GM12878 (cell line): Measurements from ENCODE around the gene DUSP11. TPM values are rescaled to one million over a fixed set of nuclear protein-coding genes. Genes with fewer than 3 reads are reported as not detected.

Experiments used
- CBFB ChIP-seq: IDR thresholded peaks from 2 replicates; pipeline ENCODE4 v1.6.1; 2016; ENCODE audit warnings: antibody characterized with exemption, low read depth
- CHD1 ChIP-seq: IDR thresholded peaks from 2 replicates; pipeline ENCODE4 v1.6.1; 2012; ENCODE audit warnings: low read depth, low read length, improper control_type of control experiment
- CTCF ChIP-seq, 3 experiments: IDR thresholded peaks in 2 of 3; conservative IDR thresholded peaks in 1 of 3; 2 replicates each; pipeline ENCODE4 v1.5.1; 2011; ENCODE audit warnings: low read depth in 3 of 3, low read length in 3 of 3, mild to moderate bottlenecking in 3 of 3, control low read depth in 2 of 3, moderate library complexity in 2 of 3, inconsistent platforms in 1 of 3, mixed read lengths in 1 of 3; ENCODE audit not compliant: control insufficient read depth in 2 of 3, insufficient read depth in 1 of 3; ENCODE audit errors: extremely low read depth in 1 of 3
- NBN ChIP-seq: fragments of 450-650 bp; IDR thresholded peaks from 2 replicates; pipeline ENCODE4 v1.6.1; 2016
- NKRF ChIP-seq: fragments of 450-650 bp; conservative IDR thresholded peaks from 2 replicates; pipeline ENCODE4 v1.6.1; 2017; ENCODE audit warnings: mild to moderate bottlenecking, moderate library complexity
- RAD51 ChIP-seq: fragments of 450-650 bp; IDR thresholded peaks from 2 replicates; pipeline ENCODE4 v1.6.1; 2016; ENCODE audit warnings: moderate library complexity, mild to moderate bottlenecking, inconsistent platforms
- TCF3 ChIP-seq: IDR thresholded peaks from 2 replicates; pipeline ENCODE4 v1.6.1; 2012; ENCODE audit warnings: low read depth, mild to moderate bottlenecking, low read length, borderline replicate concordance; ENCODE audit not compliant: insufficient read depth
- ZBED1 ChIP-seq: IDR thresholded peaks from 2 replicates; pipeline ENCODE4 v1.6.1; 2016; ENCODE audit warnings: borderline replicate concordance
- polyA plus RNA-seq, 11 experiments: library from polyadenylated mRNA; depleted of rRNA in 4 of 11; unstranded in 6 of 11; stranded (reverse) in 5 of 11; fragments of >200 nt; fragmentation: Nextera tagmentation in 4 of 11; fragmentation: Illumina TruSeq in 1 of 11; extraction: Ambion mirVana in 4 of 11; extraction: Trizol in 1 of 11; gene quantifications; 1 replicate in 1 of 11; 2 replicates in 10 of 11; pipeline versions ENCODE4 v1.2.1 to v1.2.3, GENCODE V29; 2011 to 2016; ENCODE audit warnings: inconsistent platforms in 2 of 11, missing spikeins in 2 of 11, low read depth in 1 of 11
- total RNA-seq, 4 experiments: library from RNA; depleted of rRNA in 3 of 4; stranded (reverse); fragments of >200 nt in 3 of 4; fragmentation: Illumina TruSeq in 1 of 4; extraction: Trizol in 1 of 4; gene quantifications; 2 replicates each; pipeline versions ENCODE4 v1.2.1 to v1.2.3, GENCODE V29; 2013 to 2021
- TF ChIP-seq, protein P1 (sequence below): fragments of 150-350 bp; IDR thresholded peaks from 2 replicates; pipeline ENCODE4 v1.6.1; 2014; ENCODE audit warnings: mild to moderate bottlenecking, low read depth, low read length

DUSP11 gene
- total and polyA plus RNA-seq, 10 of the 15 experiments (the other 5 are each of a cell fraction or from before 2014, with no cell fraction given), result 26.4 to 78.4 (median 47.9) TPM

DNA sequence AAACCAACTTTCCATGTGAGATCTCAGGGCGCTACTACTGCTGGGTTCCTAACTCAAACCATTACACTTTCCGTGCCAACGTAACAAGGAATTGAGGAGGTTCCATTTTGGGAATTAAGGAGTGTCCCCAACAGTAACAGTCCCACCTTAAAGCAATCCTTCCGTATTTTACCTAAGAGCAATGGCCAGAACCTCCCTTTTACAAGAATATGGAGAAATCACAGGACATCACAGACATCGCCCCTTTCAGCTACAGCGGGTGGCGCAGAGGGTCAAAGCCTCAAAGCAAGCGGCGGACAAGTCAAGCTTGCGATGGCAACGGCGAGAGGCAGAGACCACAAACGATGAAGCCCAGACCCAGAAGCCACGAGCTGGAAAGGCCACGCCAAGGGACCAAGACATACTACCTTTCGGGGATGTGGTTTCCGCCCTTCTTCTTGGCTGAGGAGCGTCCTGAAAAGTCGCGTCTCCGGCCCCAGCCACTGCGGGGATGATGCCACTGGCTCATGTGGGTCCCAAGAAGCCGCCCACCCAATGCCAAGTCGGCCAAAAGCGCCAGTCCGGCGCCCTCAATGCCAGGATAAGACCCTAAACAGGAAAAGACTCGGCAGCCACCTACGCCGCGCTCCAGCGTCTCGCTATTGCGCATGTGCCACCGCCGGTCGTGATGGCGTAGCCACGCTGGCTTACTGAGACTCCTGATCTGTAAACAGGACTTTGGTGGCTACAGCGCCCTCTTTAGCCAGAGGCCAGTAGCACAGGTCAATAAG, at the start of gene DUSP11 (continued):
- TF ChIP-seq, protein P1, sequence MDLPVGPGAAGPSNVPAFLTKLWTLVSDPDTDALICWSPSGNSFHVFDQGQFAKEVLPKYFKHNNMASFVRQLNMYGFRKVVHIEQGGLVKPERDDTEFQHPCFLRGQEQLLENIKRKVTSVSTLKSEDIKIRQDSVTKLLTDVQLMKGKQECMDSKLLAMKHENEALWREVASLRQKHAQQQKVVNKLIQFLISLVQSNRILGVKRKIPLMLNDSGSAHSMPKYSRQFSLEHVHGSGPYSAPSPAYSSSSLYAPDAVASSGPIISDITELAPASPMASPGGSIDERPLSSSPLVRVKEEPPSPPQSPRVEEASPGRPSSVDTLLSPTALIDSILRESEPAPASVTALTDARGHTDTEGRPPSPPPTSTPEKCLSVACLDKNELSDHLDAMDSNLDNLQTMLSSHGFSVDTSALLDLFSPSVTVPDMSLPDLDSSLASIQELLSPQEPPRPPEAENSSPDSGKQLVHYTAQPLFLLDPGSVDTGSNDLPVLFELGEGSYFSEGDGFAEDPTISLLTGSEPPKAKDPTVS, result no peak
- no peak for TF ChIP-seq TCF3
- 0 out of 2 replicates have a peak, but pooled peaks have one; percentile 42 for TF ChIP-seq NBN
- TF ChIP-seq NKRF, result peak; percentile 81
- peak; percentile 49; the same call in 1 of the 2 replicates for TF ChIP-seq CHD1
- peak; percentile 83 for TF ChIP-seq CBFB
- no peak for TF ChIP-seq ZBED1
- TF ChIP-seq CTCF (IDR thresholded peaks at IDR 0.05 in 2 of 3, conservative IDR thresholded peaks at IDR 0.05 in 1 of 3; ENCODE audit: control insufficient read depth in 2 of 3, extremely low read depth in 1 of 3, insufficient read depth in 1 of 3, low read depth in 3 of 3, low read length in 3 of 3), result peak; percentile 95 to 97 (median 97); a peak in 5 of 6 replicates
- TF ChIP-seq RAD51, result no peak
